Activated CD4-positive, alpha-beta T cell treated with anti-CD3 and anti-CD28 coated beads, Interleukin-2, Interleukin-4, amounts not matched to agents 100 ng/mL and 50 ng/mL, durations not matched to agents 16 hours and 8 hours (primary cell): ENCODE data around the gene PLSCR3.
A peak's percentile ranks its signal among the peaks of the same experiment; 100 is the strongest.
"Not testable (repeated sequence)": the region's sequence is repeated elsewhere in the genome, so short reads cannot be mapped to it uniquely, and the experiment has no call there.

Source experiments
- DNase-seq: peaks from one replicate; pipeline ENCODE4 v3.0.0-alpha.2; 2020; ENCODE audit warnings: low spot score

The PLSCR3 gene

DNA sequence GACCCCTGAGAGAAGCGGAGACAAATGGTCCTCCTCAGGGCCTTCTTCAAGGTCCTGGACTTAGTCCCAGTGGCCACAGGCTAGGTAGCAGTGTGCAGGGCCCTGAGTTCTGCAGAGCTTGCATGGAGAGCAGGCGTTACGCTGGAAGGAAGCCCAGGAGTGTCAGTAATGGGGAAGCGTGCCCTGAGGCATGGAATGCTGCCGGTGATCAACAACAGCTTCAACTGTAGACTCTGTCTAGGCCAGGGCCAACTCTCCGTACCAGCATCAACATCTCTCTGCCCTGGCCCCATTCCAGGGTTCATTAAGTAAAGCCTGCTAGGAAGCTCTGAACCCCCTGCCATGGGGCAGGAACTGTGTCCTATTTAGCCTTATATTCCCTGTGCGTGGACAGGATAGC is 14.0 kb downstream of the PLSCR3 start:
- no peak for DNase-seq

DNA sequence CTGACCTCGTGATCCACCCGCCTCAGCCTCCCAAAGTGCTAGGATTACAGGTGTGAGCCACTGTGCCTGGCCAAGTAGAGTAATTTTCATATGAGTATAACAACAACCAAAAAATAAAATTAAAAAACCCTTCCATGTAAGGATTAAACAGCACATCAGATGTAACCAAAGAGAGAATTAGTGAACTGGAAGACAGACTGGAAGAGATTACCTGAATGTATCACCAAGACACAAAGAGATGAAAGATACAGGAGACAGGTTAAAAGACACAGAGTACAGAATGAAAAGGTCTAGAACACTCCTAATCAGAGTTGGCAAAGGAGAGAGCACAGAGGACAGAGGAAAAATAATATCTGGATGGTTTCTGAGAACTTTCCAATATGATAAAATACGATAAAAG is 15.2 kb downstream of the PLSCR3 start:
- no peak for DNase-seq

DNA sequence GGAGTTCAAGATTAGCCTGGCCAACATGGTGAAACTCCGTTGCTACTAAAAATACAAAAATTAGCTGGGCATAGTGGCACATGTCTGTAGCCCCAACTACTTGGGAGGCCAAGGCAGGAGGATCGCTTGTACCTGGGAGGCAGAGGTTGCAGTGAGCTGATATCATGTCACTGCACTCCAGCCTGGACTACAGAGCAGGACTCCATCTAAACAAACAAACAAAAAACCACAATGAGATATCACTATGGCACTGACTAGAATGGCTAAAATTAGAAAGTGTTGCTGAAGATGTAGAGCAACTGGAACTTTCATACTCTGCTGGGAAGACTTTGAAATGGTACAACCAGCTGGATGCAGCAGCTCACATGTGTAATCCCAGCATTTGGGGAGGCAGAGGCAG is 20.0 kb downstream of the PLSCR3 start:
- DNase-seq: no peak

DNA sequence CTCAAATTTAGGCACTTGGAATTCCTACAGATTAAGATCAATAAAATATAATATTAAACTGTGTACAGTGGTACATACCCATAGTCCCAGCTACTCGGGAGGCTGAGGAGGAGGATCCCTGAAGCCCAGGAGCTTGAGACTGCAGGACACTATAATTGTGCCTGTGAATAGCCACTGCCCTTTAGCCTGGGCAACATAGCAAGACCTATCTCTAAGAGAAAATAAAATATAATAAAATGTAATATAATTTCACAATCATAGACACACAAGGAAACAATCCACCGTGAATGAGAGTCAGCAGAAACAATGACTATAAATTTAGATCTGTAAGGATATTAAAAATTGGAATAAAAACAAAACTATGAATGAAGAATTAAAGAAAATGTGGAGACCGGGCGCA is 23.5 kb downstream of the PLSCR3 start:
- no peak for DNase-seq

DNA sequence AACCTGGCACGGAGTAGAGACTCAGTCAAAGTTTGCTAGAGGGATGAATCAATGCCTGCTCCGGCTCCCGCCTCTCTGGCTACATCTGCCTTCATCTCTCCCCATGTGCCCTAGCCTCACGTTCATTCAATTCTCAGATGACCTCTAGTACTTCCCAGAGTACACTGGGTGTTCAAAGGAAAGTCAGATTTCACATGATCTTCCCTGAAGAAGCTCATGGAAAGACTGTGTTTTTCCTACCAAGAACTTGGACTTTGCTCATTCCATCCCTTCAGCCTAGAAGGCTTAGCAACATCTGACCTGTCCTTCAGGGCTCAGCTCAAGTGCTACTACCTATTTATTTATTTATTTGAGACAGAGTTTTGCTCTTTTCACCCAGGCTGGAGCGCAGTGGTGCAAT is 24.5 kb downstream of the PLSCR3 start:
- no peak for DNase-seq

DNA sequence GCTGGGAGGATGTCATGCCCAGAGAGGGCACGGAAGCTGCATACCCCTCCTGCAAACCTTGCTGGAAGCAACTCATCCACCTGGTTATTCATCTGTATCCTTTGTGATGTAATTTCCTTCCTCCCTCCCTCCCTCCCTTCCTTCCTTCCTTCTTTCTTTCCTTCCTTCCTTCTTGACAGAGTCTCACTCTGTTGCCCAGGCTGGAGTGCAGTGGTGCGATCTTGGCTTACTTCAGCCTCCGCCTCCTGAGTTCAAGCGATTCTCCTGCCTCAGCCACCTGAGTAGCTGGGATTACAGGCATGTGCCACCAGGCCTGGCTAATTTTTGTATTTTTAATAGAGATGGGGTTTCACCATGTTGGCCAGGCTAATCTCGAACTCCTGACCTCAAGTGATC is 25.7 kb downstream of the PLSCR3 start:
- not testable (repeated sequence) for DNase-seq

DNA sequence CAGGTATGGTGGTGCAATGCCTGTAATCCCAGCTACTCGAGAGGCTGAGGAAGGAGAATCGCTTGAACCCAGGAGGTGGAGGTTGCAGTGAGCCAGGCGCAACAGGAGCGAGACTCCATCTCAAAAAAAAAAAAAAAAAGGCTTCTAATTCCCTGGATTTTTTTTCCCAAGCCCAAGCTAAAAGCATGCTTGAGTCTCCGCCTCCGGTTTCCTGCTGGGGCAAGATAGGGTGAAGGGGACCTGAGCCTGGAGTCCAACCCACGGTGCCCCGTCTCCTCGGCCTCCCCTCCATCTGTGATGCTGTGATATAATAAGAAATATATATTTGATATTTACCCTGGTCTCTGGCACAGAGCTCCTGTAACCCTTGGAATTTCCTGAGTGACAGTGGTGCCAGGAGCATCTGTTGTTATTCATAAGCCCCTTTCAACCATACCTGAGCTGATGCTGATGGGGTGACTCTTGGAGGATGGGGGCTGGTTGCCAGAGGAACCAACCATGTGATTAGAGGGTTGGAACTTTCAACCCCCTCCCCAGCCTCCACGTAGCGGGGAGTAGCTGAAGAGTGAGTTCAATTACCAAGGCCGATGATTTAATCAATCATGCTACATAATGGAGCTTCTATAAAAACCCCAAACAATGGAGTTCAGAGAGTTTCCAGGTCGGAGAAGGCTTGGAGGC is 26.3 kb downstream of the PLSCR3 start:
- DNase-seq: no peak

DNA sequence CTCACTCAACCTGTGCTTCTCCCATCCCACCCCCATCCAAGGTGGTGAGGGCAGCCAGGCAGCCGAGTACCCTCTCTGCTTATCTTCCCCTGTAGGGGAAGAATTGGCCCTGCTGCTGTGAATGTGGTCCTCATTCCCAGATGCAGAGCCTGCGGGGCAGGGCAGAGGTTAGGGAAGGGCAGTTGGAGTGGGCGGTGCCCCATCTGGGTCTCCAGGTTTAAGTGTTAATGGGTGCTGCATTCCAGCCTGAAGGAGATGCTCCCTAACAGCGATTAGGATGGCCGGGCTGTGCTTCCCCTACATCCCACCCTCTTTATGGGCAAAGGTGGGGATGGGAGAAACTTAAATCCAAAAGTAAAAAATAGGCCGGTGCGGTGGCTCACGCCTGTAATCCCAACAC is 27.2 kb downstream of the PLSCR3 start:
- no peak for DNase-seq

DNA sequence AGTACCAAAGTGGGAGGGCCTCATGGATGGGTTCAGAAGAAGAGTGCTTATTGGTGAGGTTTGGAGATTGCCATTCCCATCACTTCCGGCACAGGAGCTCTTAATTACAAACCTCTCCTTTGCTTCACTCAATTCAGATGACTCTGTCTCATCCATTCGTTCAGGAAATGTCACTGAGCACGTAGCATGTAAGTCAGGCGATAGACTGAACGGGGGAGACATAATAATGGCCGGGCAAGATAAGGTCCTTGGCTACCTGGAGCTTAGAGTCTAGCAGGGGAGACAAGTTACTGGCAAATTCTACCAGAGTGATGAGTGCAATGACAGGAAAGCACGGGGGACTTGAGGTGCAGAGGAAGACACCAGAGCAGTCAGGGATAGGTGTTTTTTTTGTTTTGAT is 28.4 kb downstream of the PLSCR3 start:
- DNase-seq: not testable (repeated sequence)

DNA sequence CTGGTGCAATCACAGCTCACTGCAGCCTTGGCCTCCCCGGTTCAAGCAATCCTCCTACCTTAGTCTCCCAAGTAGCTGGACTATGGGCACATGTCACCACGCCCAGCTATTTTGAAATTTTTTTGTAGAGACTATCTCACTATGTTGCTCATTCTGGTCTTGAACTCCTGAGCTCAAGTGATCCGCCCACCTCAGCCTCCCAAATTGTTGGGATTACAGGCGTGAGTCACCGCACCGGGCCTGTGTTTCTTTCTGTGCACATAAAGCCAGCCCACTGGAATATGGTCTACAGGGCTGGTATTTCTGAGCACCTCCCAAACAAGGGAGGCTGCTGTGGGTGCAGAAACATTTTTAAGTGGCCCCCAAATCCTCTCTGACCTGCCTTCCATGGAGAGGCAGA is 31.0 kb downstream of the PLSCR3 start:
- DNase-seq: no peak

DNA sequence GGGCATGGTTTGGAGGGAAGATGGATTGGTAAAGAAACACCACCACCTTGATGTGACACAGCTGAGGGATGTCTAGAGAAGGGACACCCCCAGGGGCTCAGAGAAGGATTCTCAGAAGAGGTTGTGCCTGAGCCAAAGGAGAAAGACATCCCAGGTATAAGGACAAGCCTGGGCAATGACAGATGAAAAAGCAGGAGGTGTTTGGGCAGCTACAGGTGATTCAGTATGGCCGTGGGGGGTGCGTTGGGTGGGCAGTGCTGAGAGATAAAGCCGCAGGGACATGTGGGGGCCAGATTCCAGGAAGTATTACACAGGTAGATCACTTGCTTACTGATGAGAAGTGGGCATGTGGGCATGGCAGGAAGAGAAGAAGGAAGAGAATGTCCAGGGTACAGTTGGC is 32.4 kb downstream of the PLSCR3 start:
- DNase-seq: no peak

DNA sequence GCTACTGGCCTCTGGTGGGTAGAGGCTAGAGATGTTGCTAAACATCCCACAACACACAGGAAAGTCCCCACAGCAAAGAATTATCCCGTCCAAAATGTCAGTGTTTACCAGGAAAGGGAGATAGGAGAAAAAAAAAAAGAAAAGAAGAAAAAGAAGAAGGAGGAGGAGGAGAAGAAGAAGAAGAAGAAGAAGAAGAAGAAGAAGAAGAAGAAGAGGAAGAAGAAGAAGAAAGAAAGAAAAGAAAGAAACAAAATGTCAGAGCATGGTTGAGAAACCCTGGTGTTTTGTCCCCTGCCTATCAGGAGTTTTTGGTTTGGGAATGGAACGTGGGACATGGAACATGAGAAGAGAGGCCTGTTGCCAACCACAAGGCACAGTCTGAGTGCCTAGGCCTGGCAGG is 36.9 kb downstream of the PLSCR3 start:
- DNase-seq: no peak

DNA sequence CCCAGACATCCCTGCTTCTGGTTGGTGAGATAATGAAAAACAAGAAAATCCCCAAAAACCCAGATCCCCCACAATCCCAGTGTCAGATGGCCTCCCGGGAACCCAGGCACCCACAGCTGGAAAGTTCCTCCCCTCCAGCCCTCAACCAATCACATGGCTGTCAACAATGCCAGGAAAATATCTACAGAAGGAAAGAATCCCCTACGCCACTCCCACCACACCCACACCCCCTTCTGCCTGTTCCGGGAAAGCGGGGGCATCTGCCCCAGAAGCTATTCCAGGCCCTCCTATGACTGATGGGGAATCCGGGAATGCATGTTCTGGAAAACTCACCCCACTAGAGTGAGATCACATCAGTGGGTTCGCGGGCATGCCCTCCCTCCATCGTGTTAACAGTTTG is 37.6 kb downstream of the PLSCR3 start:
- no peak for DNase-seq

DNA sequence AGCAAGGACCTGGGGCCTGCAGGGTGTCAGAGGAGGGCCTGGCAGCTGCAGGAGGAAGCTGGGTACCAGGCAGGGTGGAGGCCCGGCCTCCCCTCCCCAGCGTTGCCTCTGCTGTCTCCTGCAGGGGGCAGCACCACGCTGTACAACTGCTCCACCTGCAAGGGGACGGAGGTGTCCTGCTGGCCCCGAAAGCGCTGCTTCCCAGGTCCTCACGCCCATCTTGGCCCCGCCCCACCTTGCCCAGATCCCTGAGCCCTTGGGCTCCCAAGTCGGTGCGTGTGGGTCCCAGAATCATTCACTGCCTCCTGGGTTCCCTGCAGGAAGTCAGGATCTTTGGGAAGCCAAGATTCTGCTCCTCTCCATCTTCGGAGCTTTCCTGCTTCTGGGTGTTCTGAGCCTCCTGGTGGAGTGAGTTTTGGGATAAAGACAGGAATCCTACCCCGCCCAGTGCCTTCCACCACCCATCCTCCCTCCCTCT is 38.2 kb downstream of the PLSCR3 start:
- peak; percentile 89 for DNase-seq

DNA sequence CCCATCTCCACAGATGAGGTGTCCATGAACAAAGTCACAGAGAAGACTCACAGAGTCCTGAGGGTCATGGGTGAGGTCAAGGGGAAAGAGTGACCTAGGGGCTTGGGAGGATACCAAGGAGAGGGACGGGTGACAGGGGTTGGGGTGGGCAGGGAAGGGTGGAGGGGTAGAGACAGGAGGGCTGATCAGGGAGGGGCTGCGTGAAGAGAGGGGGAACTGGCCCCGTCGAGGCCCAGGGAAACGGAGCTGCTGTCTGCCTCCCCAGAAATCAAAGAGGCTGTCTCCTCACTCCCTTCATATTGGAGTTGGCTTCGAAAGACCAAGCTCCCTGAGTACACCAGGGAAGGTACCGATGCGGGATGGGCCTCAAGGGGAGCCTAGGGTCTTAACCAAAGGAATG is 38.8 kb downstream of the PLSCR3 start:
- no peak for DNase-seq

DNA sequence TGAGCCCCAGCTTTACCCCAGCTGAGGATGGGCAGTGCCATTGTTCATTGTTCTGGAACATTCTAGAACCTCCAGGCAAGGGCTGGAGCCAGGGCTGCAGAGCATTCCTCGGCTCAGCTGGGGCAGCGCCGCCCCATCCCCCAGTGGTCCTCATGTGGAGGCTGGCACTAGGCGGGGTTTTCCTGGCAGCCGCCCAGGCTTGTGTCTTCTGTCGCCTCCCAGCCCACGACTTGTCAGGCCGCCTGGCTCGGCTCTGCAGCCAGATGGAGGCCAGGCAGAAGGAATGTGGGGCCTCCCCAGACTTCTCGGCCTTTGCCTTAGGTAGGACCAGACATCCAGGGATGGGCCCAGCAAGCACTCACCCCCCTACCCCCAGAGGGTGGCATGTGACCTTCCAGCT is 39.3 kb downstream of the PLSCR3 start, which contains the start of gene TMEM95:
TSS of gene TMEM95 (plus strand) at position 104 of the 400 bp plus-strand sequence. CDS start at position 153, 49 bp downstream.
- DNase-seq: no peak

DNA sequence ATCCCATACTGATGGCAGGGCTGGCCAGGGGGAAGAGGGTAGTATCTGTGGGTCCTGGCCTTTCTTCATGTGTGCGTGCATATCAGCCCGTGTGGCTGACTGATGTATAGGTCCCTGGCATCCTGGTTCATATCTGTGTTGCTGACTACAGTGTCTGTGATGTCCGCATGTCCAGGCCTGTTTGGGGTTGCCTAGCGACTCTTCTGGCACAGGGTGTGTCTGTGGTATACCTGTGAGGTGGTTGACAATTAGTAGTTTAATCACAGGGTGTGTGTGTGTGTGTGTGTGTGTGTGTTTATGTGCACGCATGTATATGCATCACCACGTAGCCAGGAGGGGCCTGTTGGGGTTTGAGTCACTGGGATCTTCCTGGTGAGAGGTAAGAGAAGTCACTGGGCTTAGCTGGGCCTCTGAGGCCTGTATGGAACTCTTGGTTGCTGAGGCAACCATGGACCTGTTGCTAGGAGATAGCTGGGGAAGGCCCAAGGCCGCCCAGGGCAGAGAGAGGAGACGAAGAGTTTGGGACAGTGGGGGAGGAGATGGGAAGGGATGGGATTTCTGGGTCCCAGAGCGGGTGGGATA is 40.0 kb downstream of the PLSCR3 start:
- DNase-seq: no peak

DNA sequence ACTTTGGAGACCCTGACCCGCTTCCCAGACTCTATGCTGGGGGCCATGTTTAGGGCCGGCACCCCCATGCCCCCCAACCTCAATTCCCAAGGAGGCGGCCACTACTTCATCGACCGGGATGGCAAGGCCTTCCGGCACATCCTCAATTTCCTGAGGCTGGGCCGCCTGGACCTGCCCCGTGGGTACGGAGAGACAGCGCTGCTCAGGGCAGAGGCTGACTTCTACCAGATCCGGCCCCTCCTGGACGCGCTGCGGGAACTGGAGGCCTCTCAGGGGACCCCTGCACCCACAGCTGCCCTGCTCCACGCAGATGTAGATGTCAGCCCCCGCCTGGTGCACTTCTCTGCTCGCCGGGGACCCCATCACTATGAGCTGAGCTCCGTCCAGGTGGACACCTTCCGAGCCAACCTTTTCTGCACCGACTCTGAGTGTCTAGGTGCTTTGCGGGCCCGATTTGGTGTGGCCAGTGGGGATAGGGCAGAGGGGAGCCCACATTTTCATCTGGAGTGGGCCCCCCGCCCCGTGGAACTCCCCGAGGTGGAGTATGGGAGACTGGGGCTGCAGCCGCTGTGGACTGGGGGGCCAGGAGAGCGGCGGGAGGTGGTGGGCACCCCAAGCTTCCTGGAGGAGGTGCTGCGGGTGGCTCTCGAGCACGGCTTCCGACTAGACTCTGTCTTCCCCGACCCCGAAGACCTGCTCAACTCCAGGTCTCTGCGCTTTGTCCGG is 41.3 kb downstream of the PLSCR3 start:
- no peak for DNase-seq

DNA sequence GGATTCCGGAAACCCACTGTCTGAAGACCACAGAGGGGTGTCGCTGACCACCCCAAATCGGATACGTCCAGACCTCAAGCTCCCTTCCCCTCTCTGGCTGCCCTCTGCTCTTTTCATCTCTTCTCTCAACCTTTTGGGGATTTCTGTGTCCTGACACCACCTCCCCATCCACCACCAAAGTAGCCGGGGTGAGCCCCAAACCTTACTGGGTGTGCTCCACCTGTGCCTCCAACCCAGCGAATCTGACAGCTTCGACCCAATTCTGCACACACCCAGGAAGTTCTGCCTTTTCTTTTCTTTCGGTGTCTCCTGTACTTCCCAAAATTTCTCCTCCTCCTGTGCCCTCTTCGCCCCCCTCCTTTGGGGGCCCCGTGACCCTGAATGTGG is 41.8 kb downstream of the PLSCR3 start:
- no peak for DNase-seq

DNA sequence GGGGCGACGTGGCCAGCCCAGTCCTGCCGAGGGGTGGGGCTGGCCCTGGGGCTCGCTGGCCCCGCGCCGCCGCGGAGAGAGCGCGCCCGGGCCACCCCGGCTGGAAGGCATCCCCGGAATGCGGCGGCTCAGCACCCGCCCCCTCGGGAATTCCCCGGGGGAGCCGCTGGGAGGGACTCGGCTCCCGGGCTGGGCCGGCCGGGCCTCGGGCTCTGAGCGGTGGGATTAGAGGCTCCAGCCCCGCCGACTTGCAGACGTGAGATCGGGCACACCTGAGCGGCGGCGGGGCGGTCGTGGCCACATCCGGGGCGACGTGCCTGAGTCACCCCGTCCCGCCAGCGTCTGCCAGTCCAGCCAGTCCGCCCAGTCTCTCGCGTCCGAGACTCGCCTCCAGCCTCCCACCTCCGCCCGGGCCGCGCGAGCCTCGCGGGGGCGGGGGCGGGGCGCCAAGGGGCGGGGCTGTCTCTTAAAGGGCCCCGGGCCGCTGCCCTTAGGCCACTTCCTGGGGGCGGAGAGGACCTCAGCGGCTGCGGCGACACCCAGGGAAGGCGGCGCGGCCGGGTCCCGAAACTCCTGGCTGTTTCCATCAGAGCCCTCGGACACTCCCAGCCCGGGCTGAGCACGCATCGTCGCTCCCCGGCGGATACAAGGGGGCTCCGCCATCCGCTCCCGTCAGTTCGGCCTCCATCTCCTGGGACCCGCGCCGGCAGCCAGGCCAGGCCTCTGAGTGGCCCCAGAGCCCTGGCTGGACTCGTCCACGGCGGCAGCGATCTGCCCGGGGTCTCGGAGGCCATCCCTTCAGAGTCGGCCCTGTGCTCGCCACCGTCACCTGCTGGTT is 42.4 kb downstream of the PLSCR3 start, which contains the start of gene KCTD11:
TSS of gene KCTD11 (plus strand) at position 498 of the 838 bp plus-strand sequence.
- DNase-seq: peak; percentile 81

DNA sequence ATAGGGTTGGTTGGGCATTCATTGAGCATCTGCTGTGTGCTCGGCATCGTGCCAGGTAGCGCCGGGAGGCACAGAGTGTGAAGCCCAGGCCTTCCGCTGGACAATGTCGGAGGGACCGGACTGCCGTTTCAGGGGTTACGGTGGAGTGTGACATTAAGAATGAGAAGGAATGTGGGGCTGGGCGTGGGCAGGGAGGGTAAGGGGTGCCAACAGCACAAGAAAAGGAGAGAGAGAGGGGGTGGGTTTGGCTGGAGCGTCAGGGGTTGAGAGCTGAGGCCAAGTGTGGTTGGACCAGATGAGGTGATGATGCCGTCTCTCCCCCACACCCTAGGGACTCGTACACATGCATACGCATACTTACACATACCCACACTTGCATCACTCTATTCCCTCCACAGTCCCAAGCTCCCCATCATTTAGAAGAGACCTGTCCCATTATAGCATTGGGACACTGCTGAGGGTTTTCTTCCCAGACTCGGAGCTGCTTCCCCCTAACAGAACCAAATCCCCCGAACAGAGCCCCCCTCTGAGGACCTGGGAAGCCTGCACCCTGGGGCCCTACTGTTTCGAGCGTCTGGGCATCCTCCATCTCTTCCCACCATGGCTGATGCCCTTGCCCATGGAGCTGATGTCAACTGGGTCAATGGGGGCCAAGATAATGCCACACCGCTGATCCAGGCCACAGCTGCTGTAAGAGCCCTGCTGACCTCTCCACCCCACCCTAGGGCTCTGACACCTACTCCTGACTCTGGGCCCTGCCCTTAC is 45.7 kb downstream of the PLSCR3 start:
- DNase-seq: no peak
